Measurements from ENCODE around the gene PURA.
A peak's percentile ranks its signal among the peaks of the same experiment; 100 is the strongest.

The PURA gene

DNA sequence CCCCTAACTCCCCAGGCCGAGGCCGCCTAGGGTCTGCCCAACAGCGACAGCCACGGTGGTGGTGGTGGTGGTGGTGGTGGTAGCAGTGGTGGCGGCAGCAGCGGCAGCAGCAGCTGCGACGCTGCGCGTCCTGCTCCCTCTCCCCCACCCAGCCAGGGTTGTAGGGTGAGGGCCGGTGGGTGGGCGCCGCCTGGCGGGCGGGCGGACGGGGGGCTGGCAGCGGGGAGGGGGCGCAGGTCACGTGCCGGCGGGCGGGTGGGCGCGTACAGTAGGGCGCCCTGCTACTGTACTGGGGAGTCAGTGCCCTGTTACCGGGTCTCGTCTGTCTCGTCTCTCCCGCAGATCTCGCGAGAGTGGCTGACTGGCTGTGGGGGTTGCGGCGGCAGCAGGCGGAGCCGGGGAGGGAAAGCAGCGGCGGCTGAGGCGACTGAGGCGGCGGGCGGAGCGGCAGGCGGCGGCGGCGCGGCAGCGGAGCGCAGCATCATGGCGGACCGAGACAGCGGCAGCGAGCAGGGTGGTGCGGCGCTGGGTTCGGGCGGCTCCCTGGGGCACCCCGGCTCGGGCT is at the start of gene PURA:
Gene PURA, plus strand, starts transcription at position 411 of the 565 bp plus-strand sequence. Its CDS starts 73 bp downstream, at position 484.
- DNase-seq: peak; percentile 88

- no peak for DNase-seq
Measured at GRCh38 chr5:140072812-140073211, 41.1 kb upstream of the PURA start.

- DNase-seq: no peak
Measured at GRCh38 chr5:140073296-140073695, 40.6 kb upstream of the PURA start.

- DNase-seq: no peak
Measured at GRCh38 chr5:140075371-140075770, 38.5 kb upstream of the PURA start.

DNA sequence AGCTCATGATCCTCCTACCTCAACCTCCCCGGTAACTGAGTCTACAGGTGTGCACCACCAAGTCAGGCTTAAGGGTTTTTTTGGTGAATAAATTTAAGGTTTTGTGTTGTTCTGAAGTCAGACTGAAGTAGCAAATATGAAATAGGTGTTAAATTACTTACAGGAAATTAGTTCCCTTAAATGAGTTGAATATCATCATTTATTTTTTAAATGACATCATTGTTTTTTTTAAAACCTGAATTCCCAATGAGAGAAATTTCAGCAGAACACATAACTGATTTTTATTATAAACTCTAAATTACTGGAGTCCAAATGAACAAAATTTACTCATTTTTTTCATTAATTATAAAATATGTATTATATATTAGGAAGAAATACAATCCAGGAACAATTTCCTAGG is 37.8 kb upstream of the PURA start:
- DNase-seq: no peak

DNA sequence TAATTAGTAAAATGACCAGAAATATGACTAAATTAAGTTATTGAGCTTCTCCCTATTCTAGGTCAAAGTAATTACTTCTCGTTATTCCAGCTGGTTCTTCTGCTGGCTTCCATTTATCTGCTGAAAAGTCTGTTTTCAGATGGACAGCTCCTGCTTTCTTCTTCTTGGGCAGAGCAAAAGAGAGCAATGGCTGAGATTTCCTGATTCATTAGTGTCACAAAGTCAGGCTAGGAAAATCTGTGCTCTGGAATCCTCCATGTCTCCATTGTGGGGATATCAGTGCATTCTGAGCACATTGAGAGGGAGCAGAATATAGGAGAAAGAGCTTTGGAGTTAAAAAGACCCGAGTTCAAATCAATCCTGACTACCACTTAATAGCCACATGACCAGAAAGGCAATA is 37.1 kb upstream of the PURA start:
- no peak for DNase-seq

DNA sequence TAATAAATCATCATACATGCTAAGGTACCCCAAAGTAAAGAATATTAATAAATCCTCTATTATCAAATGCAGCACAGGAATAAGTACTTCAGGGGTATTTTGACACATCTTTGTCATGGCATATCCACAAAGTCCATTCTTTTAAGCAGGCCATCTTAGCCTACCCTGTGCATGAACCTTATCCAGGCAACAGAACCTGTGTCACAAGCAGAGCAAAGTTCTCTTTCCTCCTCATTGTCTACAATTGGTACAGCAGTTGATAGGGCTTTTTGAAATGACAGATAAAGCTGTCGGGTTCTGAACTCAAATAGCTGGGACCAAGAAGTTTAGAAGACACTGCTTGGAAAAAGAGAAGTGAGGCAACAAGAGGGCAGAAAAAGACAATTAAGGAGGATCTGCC is 30.8 kb upstream of the PURA start:
- no peak for DNase-seq

- no peak for DNase-seq
Measured at GRCh38 chr5:140083650-140084049, 30.3 kb upstream of the PURA start.

DNA sequence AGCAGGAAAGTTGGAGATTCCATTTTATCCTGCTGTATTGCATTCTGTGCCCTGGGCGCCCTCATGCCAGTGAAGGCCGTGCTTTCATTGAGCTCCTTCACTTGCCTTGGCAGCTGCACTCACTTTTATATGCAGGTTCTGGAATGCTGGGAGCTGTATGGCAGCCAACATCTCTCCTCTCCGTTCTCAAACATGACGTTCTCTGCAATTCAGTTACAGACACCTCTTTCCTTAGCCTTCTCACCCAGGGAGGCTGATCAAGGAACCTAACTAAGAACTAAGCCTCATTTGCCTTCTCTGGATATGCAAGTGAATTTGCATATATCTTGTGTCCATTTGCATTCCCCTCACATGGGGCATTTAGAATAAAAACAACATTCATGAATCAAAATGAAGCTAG is 29.4 kb upstream of the PURA start:
- DNase-seq: no peak

DNA sequence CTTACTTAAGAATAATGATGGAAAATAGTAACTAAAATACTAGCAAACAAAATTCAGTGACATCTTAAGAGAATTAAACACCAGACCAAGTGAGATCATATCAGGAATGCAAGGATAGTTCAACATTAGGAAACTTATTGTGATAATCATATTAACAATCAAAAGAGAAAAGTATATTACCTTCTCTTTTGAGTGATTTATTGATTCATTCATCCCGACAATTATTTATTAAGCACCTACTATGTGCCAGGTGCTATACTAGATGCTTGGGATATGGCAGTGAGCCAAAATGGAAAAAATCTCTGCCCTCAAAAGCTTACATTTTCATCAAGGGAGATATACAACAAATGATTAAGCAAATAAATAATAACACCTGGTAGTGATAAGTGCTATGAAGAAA is 23.7 kb upstream of the PURA start:
- DNase-seq: no peak

GRCh38 chr5:140093179-140093578 is 20.7 kb upstream of the PURA start:
- DNase-seq: no peak

GRCh38 chr5:140093866-140094265 is 20.0 kb upstream of the PURA start:
- no peak for DNase-seq

DNA sequence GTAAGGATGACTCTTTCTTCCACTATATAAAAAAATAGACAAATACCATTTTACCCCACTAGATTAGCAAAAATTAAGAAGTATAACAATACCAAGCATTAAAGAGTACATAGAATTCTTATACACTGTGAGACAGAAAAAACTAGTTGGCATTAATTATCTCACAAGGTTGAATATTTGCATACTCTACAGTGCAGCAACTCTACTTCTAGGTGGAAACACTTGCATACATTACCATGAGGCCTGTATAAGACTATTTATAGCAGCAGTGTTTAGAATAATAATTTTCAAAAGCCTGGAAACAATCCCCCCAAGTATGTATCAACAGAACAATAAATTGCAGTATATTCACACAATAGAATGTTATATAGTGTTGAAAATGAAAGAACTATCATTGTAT is 19.0 kb upstream of the PURA start:
- DNase-seq: no peak

DNA sequence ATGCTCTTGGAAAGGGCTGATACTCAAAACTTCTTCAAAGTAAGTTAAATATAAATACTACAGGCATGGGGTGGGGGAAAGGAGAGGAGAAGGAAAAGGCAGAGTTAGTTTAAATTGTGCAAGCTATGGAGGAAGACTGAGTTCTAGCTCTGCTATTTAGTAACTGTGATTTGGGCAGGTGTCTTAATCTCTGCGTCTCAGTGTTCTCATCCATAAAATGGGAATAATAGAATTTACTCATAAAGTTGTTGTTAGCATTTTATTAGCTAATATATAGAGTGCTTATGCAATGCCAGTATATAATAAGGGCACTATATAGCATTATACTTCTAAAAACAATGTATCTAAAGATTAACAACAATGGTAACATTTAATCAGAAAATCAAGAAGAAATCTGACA is 12.7 kb upstream of the PURA start:
- no peak for DNase-seq

DNA sequence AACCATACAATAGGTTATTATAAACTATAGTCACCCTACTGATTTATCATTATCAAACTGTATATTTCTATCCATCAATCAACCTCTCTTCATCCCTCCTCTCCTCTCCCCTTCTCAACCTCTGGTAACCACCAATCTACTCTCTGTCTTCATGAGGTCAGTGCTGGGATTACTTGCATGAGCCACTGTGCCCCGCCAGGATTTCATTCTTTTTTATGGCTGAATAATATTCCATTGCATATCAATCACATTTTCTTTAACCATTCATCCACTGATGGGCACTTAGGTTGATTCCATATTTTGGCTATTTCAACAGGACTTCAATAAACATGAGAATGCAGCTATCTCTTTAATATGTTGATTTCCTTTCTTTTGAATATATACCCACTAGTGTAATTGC is 10.8 kb upstream of the PURA start:
- no peak for DNase-seq

DNA sequence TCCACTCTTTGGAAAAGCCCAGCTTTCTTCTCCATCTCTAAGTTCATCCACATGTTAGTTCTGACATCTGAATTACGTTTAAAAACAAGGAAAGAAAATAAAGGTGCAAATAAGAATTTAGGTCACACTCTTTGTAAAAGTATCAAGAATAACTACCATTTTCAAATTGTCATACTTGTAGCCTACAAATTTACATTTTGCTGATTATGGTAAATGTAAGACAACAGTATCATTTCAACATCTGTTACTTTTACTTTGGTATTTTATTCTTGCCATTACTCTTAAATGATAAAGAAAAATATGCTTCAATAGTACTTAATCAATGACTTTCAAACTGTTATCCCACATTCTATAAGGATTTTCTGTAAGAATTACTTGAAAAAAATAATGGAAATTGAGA is 9.8 kb upstream of the PURA start:
- no peak for DNase-seq

DNA sequence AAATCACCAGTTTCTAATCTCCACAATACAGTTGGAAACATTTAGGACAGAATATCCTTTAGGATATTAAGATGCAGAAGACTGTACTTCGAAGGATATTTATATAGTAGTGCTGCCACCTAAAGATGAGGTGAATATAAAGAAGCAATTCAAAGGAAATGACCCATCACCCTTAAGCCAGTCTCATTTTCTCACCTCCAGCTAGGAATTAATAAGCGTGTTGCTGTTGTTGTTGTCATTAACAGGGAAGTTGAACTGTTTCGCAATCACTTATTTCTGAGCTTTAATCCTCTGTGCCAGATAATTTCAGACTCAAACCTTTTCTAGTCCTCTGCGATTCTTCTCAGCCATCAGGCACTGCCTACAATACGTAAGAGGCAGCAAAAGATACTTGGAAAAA is 7.8 kb upstream of the PURA start:
- no peak for DNase-seq

- no peak for DNase-seq
Measured at GRCh38 chr5:140106805-140107311, 7.1 kb upstream of the PURA start.

DNA sequence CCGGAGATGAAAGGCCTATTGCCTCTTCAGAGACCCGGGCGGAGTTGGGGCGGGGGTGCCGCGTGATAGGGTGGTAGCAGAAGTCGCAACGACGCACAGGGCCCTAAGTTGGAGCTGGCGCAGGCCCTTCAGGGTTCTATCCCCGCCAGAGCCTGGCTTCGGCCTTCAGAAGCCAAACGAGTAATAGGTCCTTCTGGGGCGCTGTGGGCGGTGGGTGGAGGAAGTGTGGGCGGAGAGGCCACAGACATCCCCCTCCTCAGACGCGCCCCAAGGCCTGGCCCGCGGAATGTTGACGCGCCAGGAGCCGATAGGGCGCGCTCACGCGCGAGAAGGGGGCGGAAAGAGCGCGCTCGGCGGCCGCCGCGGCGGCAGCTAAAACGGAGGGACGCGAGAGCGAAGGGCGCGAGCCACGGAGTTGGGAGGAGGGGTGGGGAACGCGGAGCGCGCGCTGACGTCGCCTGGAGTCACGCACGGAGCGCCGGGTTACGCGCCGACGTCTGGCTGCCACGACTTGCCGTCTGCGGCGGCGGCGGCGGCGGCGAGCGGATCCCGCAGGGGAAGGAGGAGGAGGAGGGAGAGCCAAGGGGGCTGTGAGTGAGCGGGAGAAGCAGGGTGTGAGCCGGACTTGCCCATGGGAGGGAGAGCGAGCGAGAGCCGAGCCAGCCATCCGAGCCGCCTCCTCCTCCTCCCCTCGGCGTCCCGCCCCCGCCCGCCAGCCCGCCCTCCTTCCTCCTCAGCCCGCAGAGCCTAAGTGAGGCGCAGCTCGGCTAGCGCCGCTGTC is 6.4 kb upstream of the PURA start:
- peak; percentile 79 for DNase-seq

- DNase-seq: no peak
Measured at GRCh38 chr5:140108093-140109017, 5.6 kb upstream of the PURA start.

DNA sequence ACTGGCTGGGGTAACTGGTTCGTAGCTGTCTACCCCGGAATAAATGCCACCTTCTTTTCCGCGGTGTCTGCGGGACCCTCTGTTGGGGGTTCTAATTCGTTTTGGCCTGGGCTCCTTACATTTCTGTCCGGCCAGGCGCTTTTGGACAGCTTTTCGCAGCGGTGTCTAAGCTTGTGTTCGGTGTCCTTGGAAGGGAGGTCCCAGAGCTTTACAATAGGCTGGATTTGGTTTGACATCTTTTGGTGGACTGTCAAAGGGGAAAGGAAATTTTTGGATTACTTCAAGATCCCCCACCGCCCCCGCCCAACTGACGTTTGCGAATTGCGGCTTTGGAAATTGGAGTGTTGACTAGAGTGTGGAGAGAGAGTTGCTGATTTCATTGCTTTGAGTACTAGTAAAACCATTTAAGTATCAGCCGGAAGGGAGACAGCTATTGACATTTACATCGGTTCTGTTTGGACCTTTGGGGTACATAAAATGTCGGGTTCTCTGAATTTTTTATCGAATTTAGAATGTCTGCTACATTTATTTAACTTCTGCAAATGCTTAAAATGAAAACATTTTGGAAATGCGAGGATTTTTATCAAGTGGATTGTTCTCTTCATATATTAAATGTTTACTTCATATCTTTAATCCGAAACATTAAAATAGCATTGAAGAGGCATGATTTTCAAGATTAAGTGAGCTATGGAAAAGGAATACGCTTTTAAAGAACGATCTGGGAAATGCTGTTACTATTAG is 4.7 kb upstream of the PURA start:
- no peak for DNase-seq

- DNase-seq: no peak
Measured at GRCh38 chr5:140109759-140110645, 3.9 kb upstream of the PURA start.
